ENCODE results near the gene PYY. TPM values are rescaled to one million over a fixed set of nuclear protein-coding genes. Genes with fewer than 3 reads are reported as not detected.

The PYY gene
- total RNA-seq (2014; rRNA removed; shearing (Covaris generic)), result not detected in 2 replicates

GRCh38 chr17:43953746-43954145 is at the start of gene PYY:
Gene PYY (minus strand): TSS chr17:43953940. CDS start chr17:43953483, 457 bp downstream.

GRCh38 chr17:43942051-43942685 is 11.6 kb downstream of the PYY start, which contains the start of gene PPY:
Gene PPY (minus strand): TSS chr17:43942476. CDS start chr17:43941654, 822 bp downstream.

GRCh38 chr17:43907425-43907981 is 46.2 kb downstream of the PYY start, which contains the start of gene MPP2:
Gene MPP2 (minus strand): TSS chr17:43907536. CDS start chr17:43904460, 3,076 bp downstream.

Other genes with a start within 250 kb of the PYY start
- not detected in 2 replicates for gene SOST, start 195.1 kb downstream of the PYY start, total RNA-seq (2014; rRNA removed; shearing (Covaris generic))
- gene DUSP3, start 175.0 kb downstream of the PYY start, total RNA-seq (2014; rRNA removed; shearing (Covaris generic)), result 19.1 and 20.7 TPM in 2 replicates
- gene CFAP97D1, start 173.5 kb downstream of the PYY start, total RNA-seq (2014; rRNA removed; shearing (Covaris generic)), result not detected in 2 replicates
- 12.7 and 19.9 TPM in 2 replicates for gene MPP3, start 120.8 kb downstream of the PYY start, total RNA-seq (2014; rRNA removed; shearing (Covaris generic))
- gene CD300LG, start 106.8 kb downstream of the PYY start, total RNA-seq (2014; rRNA removed; shearing (Covaris generic)), result not detected in 2 replicates
- gene MPP2, start 46.4 kb downstream of the PYY start, total RNA-seq (2014; rRNA removed; shearing (Covaris generic)), result 3.6 and 5.7 TPM in 2 replicates
- not detected in 2 replicates for gene PPY, start 11.5 kb downstream of the PYY start, total RNA-seq (2014; rRNA removed; shearing (Covaris generic))
- gene NAGS, start 50.7 kb upstream of the PYY start, total RNA-seq (2014; rRNA removed; shearing (Covaris generic)), result 0.96 and 0.98 TPM in 2 replicates
- gene TMEM101, start 61.0 kb upstream of the PYY start, total RNA-seq (2014; rRNA removed; shearing (Covaris generic)), result 56.5 and 61.0 TPM in 2 replicates
- gene LSM12, start 112.7 kb upstream of the PYY start, total RNA-seq (2014; rRNA removed; shearing (Covaris generic)), result 57.1 and 72.5 TPM in 2 replicates
- 67.5 and 80.3 TPM in 2 replicates for gene G6PC3, start 116.8 kb upstream of the PYY start, total RNA-seq (2014; rRNA removed; shearing (Covaris generic))
- 62.8 and 63.2 TPM in 2 replicates for gene HDAC5, start 169.7 kb upstream of the PYY start, total RNA-seq (2014; rRNA removed; shearing (Covaris generic))
- 7.6 and 8.6 TPM in 2 replicates for gene HROB, start 188.0 kb upstream of the PYY start, total RNA-seq (2014; rRNA removed; shearing (Covaris generic))
- not detected in 2 replicates for gene ASB16, start 216.8 kb upstream of the PYY start, total RNA-seq (2014; rRNA removed; shearing (Covaris generic))
- 23.2 and 27.8 TPM in 2 replicates for gene TMUB2, start 233.0 kb upstream of the PYY start, total RNA-seq (2014; rRNA removed; shearing (Covaris generic))
- gene ATXN7L3, start 245.9 kb upstream of the PYY start, total RNA-seq (2014; rRNA removed; shearing (Covaris generic)), result 53.0 and 54.7 TPM in 2 replicates

Measured in A375 (cell line).